DOHH2 (cell line): Measurements from ENCODE around the gene NOC2L.
A peak's percentile ranks its signal among the peaks of the same experiment; 100 is the strongest.

ENCODE experiments used
- H3F3A ChIP-seq: fragments of 200-600 bp; sonication (generic), shearing (Covaris generic); 2 replicates; pipeline ENCODE4 v1.6.0; 2016; ENCODE audit warnings: antibody characterized with exemption, mild to moderate bottlenecking; ENCODE audit not compliant: control insufficient read depth, insufficient read depth
- H3K27ac ChIP-seq: fragments of 200-600 bp; sonication (generic); 2 replicates; pipeline ENCODE4 v1.5.1; 2014; ENCODE audit warnings: low read depth, mild to moderate bottlenecking, low read length, moderate library complexity
- H3K27me3 ChIP-seq: fragments of 200-600 bp; sonication (generic); 2 replicates; pipeline ENCODE4 v1.6.1; 2014; ENCODE audit warnings: mild to moderate bottlenecking, low read length, mixed read lengths; ENCODE audit not compliant: control insufficient read depth
- H3K36me3 ChIP-seq: fragments of 200-600 bp; sonication (generic); 2 replicates; pipeline ENCODE4 v1.6.1; 2014; ENCODE audit warnings: mild to moderate bottlenecking, low read length, moderate library complexity, mixed read lengths; ENCODE audit not compliant: control insufficient read depth
- H3K4me1 ChIP-seq: fragments of 200-600 bp; sonication (generic); 2 replicates; pipeline ENCODE4 v1.6.1; 2014; ENCODE audit warnings: mild to moderate bottlenecking, low read length, mixed read lengths; ENCODE audit not compliant: control insufficient read depth
- H3K4me2 ChIP-seq: fragments of 200-600 bp; sonication (generic); 2 replicates; pipeline ENCODE4 v1.6.0; 2014; ENCODE audit warnings: mild to moderate bottlenecking, low read length, moderate library complexity
- H3K4me3 ChIP-seq: fragments of 200-600 bp; sonication (generic); 2 replicates; pipeline ENCODE4 v1.5.1; 2014; ENCODE audit warnings: mild to moderate bottlenecking, low read length, mixed read lengths
- H3K79me2 ChIP-seq: fragments of 200-600 bp; sonication (generic); 2 replicates; pipeline ENCODE4 v1.6.1; 2014; ENCODE audit warnings: mild to moderate bottlenecking, low read length, mixed read lengths; ENCODE audit not compliant: control insufficient read depth
- H3K9me2 ChIP-seq: fragments of 200-600 bp; sonication (generic); replicated peaks from 2 replicates; pipeline ENCODE4 v1.6.1; 2014; ENCODE audit warnings: mild to moderate bottlenecking, low read length, mixed read lengths; ENCODE audit not compliant: control insufficient read depth
- H3K9me3 ChIP-seq: fragments of 200-600 bp; sonication (generic); 2 replicates; pipeline ENCODE4 v1.6.1; 2014; ENCODE audit warnings: antibody characterized with exemption, low read length, mixed read lengths; ENCODE audit not compliant: control insufficient read depth, insufficient read depth
- H4K20me1 ChIP-seq: fragments of 200-600 bp; sonication (generic); 2 replicates; pipeline ENCODE4 v1.6.0; 2014; ENCODE audit warnings: low read depth, mild to moderate bottlenecking, antibody characterized with exemption, low read length, moderate library complexity; ENCODE audit not compliant: control insufficient read depth, insufficient read depth
- CTCF ChIP-seq: fragments of 200-600 bp; sonication (generic); IDR thresholded peaks from one replicate; pipeline ENCODE4 v1.5.1; 2014; ENCODE audit warnings: antibody characterized with exemption, mild to moderate bottlenecking, low read depth, low read length; ENCODE audit not compliant: poor library complexity, severe bottlenecking
- EZH2phosphoT487 ChIP-seq: fragments of 200-600 bp; sonication (generic); IDR thresholded peaks from 2 replicates; pipeline ENCODE4 v1.6.1; 2017; ENCODE audit warnings: borderline replicate concordance, mild to moderate bottlenecking, antibody characterized with exemption, low read length, moderate library complexity, mixed read lengths

Gene NOC2L

GRCh38 chr1:966135-966703, 7.2 kb upstream of the NOC2L start, which contains the start of gene PLEKHN1:
Gene PLEKHN1 (plus strand): TSS chr1:966482. CDS start chr1:966532, 50 bp downstream.
- Histone ChIP-seq H3K27me3 (0 out of 2 replicates have a peak, but pooled peaks cover 4% of the 10 kb centered on the region), H3K27ac (no peak within 1 kb of the TSS), H3K4me2 (peak within 1 kb of the TSS; percentile 78), H3K79me2 (no peaks in the 10 kb centered on the region), H3K4me3 (peak within 1 kb of the TSS; percentile 63), H3K9me2 (no peaks in the 10 kb centered on the region), H3K36me3 (no peaks in the 10 kb centered on the region), H4K20me1 (no peaks in the 10 kb centered on the region), H3K9me3 (no peaks in the 10 kb centered on the region; the same call in 1 of the 2 replicates), H3K4me1 (peaks cover 13% of the 10 kb centered on the region), H3F3A (no peaks in the 10 kb centered on the region; the same call in 1 of the 2 replicates)
- TF ChIP-seq CTCF: no peak
- no peak for TF ChIP-seq EZH2phosphoT487

- H3K9me2 ChIP-seq: no peaks in the 10 kb centered on the region
- TF ChIP-seq CTCF: no peak
- no peak for TF ChIP-seq EZH2phosphoT487
- H3K27me3 ChIP-seq: 0 out of 2 replicates have a peak, but pooled peaks cover 4% of the 10 kb centered on the region
- H3K27ac ChIP-seq: no peak overlapping the region
- no peaks in the 10 kb centered on the region for H3K79me2 ChIP-seq
- peaks cover 14% of the 10 kb centered on the region for H3K4me1 ChIP-seq
- no peak overlapping the region for H3K4me3 ChIP-seq
- H3K4me2 ChIP-seq: no peak overlapping the region
- no peaks in the 10 kb centered on the region; the same call in 1 of the 2 replicates for H3K9me3 ChIP-seq
- H4K20me1 ChIP-seq: no peaks in the 10 kb centered on the region
- no peaks in the 10 kb centered on the region for H3K36me3 ChIP-seq
- H3F3A ChIP-seq: no peaks in the 10 kb centered on the region; the same call in 1 of the 2 replicates
These were observed 6.6 kb upstream of the NOC2L start for GRCh38 chr1:965526-966134.

GRCh38 chr1:964691-965525, 5.9 kb upstream of the NOC2L start:
- Histone ChIP-seq H3K9me3 (no peaks in the 10 kb centered on the region; the same call in 1 of the 2 replicates), H3F3A (no peaks in the 10 kb centered on the region; the same call in 1 of the 2 replicates), H4K20me1 (no peaks in the 10 kb centered on the region), H3K27ac (no peak overlapping the region), H3K4me2 (no peak overlapping the region), H3K4me3 (no peak overlapping the region), H3K4me1 (peaks cover 17% of the 10 kb centered on the region), H3K9me2 (no peaks in the 10 kb centered on the region), H3K36me3 (no peaks in the 10 kb centered on the region), H3K27me3 (0 out of 2 replicates have a peak, but pooled peaks cover 4% of the 10 kb centered on the region), H3K79me2 (no peaks in the 10 kb centered on the region)
- TF ChIP-seq EZH2phosphoT487 (no peak), CTCF (no peak)
